ENCODE measurements around the gene USP49.

The USP49 gene

GRCh38 chr6:41757271-41757670, 137.9 kb downstream of the USP49 start:
- DNase-seq (ENCODE audit: low read depth in 2 of 2): no peak

DNA sequence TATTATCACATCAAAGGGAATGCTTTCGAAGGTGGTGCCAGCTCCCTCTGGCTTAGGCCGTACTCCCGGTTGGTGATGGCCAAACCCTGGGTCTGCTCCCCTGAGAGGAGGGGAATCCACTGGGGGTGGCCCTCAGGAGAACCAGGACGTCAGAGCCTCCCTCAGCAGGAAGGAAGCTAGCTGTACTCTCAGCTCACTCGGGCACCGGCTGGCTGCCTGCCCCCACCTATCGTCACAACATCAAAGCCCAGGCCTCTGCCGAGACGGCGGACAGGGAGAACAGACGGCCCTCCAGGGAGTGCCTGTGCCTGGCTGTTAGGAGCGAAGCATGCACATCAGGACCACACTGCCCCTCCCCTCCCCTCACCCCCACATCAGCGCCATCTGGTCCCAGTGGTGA, 138.8 kb downstream of the USP49 start:
- DNase-seq (ENCODE audit: low read depth in 2 of 2): no peak

DNA sequence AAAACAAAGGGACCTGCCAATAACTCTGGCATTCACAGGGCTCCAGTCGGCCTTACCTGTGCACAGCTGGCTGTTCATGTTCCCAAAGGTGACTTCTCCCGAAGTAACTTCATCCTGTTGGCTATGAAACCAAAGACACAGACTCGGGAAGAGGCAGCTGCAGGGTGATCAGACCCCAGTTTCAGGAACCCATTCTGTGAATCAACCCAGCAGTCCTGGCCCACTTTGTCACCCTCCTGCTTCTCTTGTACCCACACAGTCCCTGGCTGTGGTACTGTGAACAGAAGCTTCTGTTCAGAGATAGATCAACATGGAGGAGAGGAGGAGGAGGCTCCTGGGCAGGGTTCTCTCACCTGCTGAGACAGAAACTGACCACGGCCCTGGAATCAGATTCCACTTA, 139.3 kb downstream of the USP49 start:
- no peak for DNase-seq (ENCODE audit: low read depth in 2 of 2)

DNA sequence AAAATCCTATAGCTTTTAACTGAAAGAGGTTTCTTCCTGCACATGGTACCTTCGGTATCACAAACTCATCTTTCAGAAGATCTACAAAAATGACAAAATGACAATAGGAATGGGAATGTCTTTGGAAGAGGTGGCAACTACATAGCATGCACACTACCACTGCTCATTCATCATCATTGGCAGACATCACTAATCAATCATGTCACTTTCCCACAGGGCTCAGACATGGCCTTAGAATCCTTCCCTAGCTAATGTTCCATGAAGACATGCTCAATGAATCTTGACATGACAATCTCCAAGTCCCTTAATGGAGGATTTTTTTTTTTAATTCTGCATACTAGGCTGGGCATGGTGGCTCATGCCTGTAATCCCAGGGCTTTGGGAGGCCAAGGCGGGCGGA, 144.8 kb downstream of the USP49 start:
- no peak for DNase-seq (ENCODE audit: low read depth in 2 of 2)

DNA sequence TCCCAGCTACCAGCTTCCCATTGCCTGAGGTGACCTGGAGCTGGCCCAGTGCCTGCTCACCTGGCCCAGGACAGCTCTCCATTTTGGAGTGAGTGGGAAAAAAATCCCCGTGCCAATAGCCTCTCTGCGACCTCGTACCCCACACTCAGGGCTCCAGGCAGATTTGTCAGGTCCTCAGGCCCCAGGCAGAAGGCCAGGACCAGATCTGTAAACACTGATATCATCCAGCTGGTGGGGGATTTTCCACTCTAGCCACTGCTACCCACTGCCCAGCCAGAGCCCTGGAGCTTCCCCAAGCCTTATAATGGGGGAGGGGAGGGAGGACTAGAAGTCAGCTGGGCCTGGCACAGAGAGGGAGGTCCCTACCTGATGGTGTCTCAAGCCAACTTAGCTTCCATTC, 146.6 kb downstream of the USP49 start:
- no peak for DNase-seq (ENCODE audit: low read depth in 2 of 2)

GRCh38 chr6:41748102-41748477, 147.1 kb downstream of the USP49 start:
- no peak for DNase-seq (ENCODE audit: low read depth in 2 of 2)

DNA sequence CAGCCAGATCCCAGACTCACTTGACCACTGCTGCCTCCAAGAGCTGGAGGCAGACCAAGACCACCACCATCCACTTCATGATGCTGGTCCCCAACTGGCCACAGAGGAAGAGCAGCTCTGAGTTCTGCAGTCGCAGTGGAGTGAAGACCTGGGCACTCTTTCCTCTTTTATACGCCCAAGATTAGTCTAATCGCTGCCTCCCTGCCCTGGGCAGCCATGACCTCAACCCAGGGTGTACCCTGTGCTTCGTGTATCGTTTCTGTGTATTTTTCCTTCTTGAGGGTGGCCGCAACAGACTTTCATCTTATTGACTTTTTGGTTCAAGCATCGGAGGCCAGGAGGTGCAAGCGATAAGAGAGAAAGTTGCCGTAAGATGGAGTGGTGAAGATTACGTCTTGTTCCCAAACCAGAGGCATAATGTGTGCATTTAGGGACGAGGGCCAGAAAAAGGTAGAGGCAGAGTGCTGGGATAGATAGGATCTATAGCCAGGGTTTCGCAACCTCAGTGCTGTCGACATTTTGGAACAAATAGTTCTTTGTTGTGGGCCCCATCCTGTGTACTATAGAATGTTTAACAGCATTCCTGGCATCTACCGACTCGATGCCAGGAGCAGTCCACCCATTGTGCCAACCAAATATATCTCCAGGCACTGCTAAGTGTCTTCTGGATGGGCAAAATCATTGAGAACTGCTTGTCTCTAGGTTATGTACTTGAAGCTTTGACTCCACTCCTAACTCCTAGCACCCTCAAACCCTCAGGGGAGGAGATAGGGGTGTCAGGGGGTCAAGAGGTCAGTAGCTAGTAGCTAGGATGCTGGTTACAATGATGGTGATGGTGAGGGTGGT, 147.7 kb downstream of the USP49 start, which contains the start of gene PGC:
PGC (minus strand) TSS at position 142 of the 846 bp plus-strand sequence; CDS start at position 79, 63 bp downstream.
- no peak for DNase-seq (ENCODE audit: low read depth in 2 of 2)

- DNase-seq (ENCODE audit: low read depth in 2 of 2): no peak
Observed at GRCh38 chr6:41746107-41746506, 149.1 kb downstream of the USP49 start.

- DNase-seq (ENCODE audit: low read depth in 2 of 2): no peak
Observed at GRCh38 chr6:41744236-41744787, 150.9 kb downstream of the USP49 start.

DNA sequence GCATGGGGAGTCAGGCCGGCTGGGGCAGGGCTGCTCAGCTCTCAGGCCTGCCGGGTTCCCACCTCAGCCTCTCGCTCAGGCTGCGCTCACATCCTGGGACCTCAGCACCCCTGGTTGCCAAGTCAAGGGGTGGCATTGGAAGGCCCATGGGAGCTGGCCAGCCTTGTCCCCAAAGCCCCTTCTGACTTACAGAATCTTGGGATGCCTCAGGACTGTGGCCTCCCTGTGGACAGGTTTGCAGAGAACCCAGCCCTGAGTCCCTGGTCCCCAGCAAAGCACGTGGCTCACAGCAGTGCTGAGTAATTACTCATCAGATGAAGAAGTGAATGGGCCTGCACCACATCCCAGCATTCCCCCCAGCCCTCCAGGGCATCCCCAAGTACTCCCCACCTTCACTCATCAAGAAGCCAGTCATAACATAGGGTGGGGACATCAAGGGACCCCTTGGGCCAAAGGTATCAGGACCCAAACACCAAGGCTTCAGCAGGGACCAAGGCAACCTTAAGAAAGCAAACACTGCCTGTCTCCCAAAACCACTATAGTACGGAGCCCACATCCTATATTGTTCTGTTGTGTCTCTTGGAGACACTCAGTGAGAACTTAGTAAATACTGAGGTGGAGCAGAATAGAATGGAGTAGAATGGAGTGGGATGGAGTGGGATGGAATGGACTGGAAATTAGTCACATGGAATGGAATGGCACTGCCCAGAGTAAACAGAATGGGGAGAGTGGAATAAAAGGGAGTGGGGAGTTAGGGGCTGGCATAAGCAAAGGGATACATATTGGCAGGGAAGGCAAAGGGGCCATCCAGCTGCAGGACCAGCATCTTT, 151.6 kb downstream of the USP49 start:
- no peak for DNase-seq (ENCODE audit: low read depth in 2 of 2)

- no peak for DNase-seq (ENCODE audit: low read depth in 2 of 2)
Observed at GRCh38 chr6:41741625-41742490, 153.3 kb downstream of the USP49 start.

- DNase-seq (ENCODE audit: low read depth in 2 of 2): no peak
Observed at GRCh38 chr6:41740366-41741162, 154.6 kb downstream of the USP49 start.
